NB4 (cell line): ENCODE measurements around the gene GNB5.

ENCODE experiments used
- CTCF ChIP-seq: IDR thresholded peaks from one replicate; pipeline ENCODE4 v1.5.1; 2012; ENCODE audit warnings: low read depth, low read length
- MAX ChIP-seq: IDR thresholded peaks from 2 replicates; pipeline ENCODE4 v1.6.1; 2011; ENCODE audit warnings: low read depth, low read length
- POLR2A ChIP-seq: IDR thresholded peaks from 2 replicates; pipeline ENCODE4 v1.6.1; 2011; ENCODE audit warnings: mild to moderate bottlenecking; ENCODE audit not compliant: insufficient read length; ENCODE audit errors: extremely low read depth

- TF ChIP-seq CTCF (no peak), POLR2A (no peak), MAX (no peak; the same call in 1 of the 2 replicates)
These were observed 108.8 kb downstream of the GNB5 start for GRCh38 chr15:52082197-52083036.
